ENCODE data around the gene HPD.
A peak's percentile ranks its signal among the peaks of the same experiment; 100 is the strongest.

GRCh38 chr12:121799842-121800693 lies 58.6 kb downstream of the HPD start:
- peak in 2 of 4 experiments; percentile 3 for TF ChIP-seq CTCF (IDR thresholded peaks at IDR 0.05)
- peak; percentile 75 for TF ChIP-seq POLR2AphosphoS5 (IDR thresholded peaks at IDR 0.05)
- peak; percentile 56 for TF ChIP-seq POLR2A (IDR thresholded peaks at IDR 0.05)

Data from prostate gland (tissue), 2 donors.